Hepatic stellate cell (primary cell): ENCODE results near the gene LTBP4.
"Not testable (repeated sequence)": the region's sequence is repeated elsewhere in the genome, so short reads cannot be mapped to it uniquely, and the experiment has no call there.

ENCODE experiments used
- DNase-seq: peaks from one replicate; pipeline ENCODE4 v3.0.0; 2011; ENCODE audit warnings: low spot score

Gene LTBP4

GRCh38 chr19:40601134-40601974 lies at the start of gene LTBP4:
LTBP4 (plus strand) TSS chr19:40601369; CDS start chr19:40601388, 19 bp downstream.
- peak; percentile 57 for DNase-seq

GRCh38 chr19:40552848-40553247 lies 48.3 kb upstream of the LTBP4 start:
- no peak for DNase-seq

- DNase-seq: no peak
Observed at GRCh38 chr19:40553885-40554857, 47.0 kb upstream of the LTBP4 start.

- DNase-seq: no peak
Observed at GRCh38 chr19:40555978-40556689, 45.0 kb upstream of the LTBP4 start.

- DNase-seq: no peak
Observed at GRCh38 chr19:40556953-40557530, 44.1 kb upstream of the LTBP4 start.

- no peak for DNase-seq
Observed at GRCh38 chr19:40559394-40559793, 41.8 kb upstream of the LTBP4 start.

GRCh38 chr19:40560092-40560507 lies 41.1 kb upstream of the LTBP4 start:
- no peak for DNase-seq

GRCh38 chr19:40561947-40562346 lies 39.2 kb upstream of the LTBP4 start:
- DNase-seq: no peak

- DNase-seq: not testable (repeated sequence)
Observed at GRCh38 chr19:40564535-40564934, 36.6 kb upstream of the LTBP4 start.

GRCh38 chr19:40565355-40565754 lies 35.8 kb upstream of the LTBP4 start:
- no peak for DNase-seq

- no peak for DNase-seq
Observed at GRCh38 chr19:40565910-40566495, 35.2 kb upstream of the LTBP4 start.

- DNase-seq: no peak
Observed at GRCh38 chr19:40567040-40567749, 34.0 kb upstream of the LTBP4 start.

- DNase-seq: no peak
Observed at GRCh38 chr19:40567750-40568494, 33.2 kb upstream of the LTBP4 start.

GRCh38 chr19:40570313-40571004 lies 30.7 kb upstream of the LTBP4 start:
- DNase-seq: peak; percentile 99

- DNase-seq: no peak
Observed at GRCh38 chr19:40571005-40571318, 30.2 kb upstream of the LTBP4 start.

- no peak for DNase-seq
Observed at GRCh38 chr19:40571831-40572495, 29.2 kb upstream of the LTBP4 start.

GRCh38 chr19:40575326-40575725 lies 25.8 kb upstream of the LTBP4 start:
- DNase-seq: no peak

- no peak for DNase-seq
Observed at GRCh38 chr19:40576151-40576584, 25.0 kb upstream of the LTBP4 start.
